ENCODE data around the gene SYT6. TPM values are rescaled to one million over a fixed set of nuclear protein-coding genes. Genes with fewer than 3 reads are reported as not detected.

The SYT6 gene
- total RNA-seq, 2 donors from 2014 or later = not detected

- Mint-ChIP-seq H3K36me3 (no peaks in the 10 kb centered on the region), H3K27me3 (peaks cover 5 to 15% of the 10 kb centered on the region in 2 donors), H3K4me1 (ENCODE audit: low read depth in 2 of 2) (peaks cover 36 to 37% of the 10 kb centered on the region in 2 donors), H3K27ac (no peak overlapping the region), H3K9me3 (no peaks in the 10 kb centered on the region), H3K4me3 (no peak overlapping the region)
- ATAC-seq (no peak), DNase-seq (ENCODE audit: low spot score) (no peak)
These were observed 64.0 kb downstream of the SYT6 start for GRCh38 chr1:114089502-114090138.

GRCh38 chr1:114088392-114089299 lies 65.0 kb downstream of the SYT6 start:
- Mint-ChIP-seq H3K4me3 (peak overlapping the region; percentile 13), H3K27me3 (peaks cover 6 to 15% of the 10 kb centered on the region in 2 donors), H3K36me3 (no peaks in the 10 kb centered on the region), H3K9me3 (no peaks in the 10 kb centered on the region), H3K4me1 (ENCODE audit: low read depth in 2 of 2) (peaks cover 32 to 33% of the 10 kb centered on the region in 2 donors), H3K27ac (peak overlapping the region in 1 of 2 donors; percentile 22)
- peak; percentile 69 for DNase-seq (ENCODE audit: low spot score)
- ATAC-seq = peak; percentile 89 to 90

GRCh38 chr1:114087495-114087894 lies 66.2 kb downstream of the SYT6 start:
- Mint-ChIP-seq H3K27ac (peak overlapping the region in 1 of 2 donors; percentile 22), H3K4me1 (ENCODE audit: low read depth in 2 of 2) (peaks cover 31 to 32% of the 10 kb centered on the region in 2 donors), H3K4me3 (no peak overlapping the region), H3K36me3 (no peaks in the 10 kb centered on the region), H3K27me3 (peaks cover 7 to 15% of the 10 kb centered on the region in 2 donors), H3K9me3 (no peaks in the 10 kb centered on the region)
- DNase-seq (ENCODE audit: low spot score) = no peak
- no peak for ATAC-seq

- Mint-ChIP-seq H3K4me3 (no peak overlapping the region), H3K36me3 (no peaks in the 10 kb centered on the region), H3K9me3 (no peaks in the 10 kb centered on the region), H3K27me3 (peaks cover 3 to 13% of the 10 kb centered on the region in 2 donors), H3K4me1 (ENCODE audit: low read depth in 2 of 2) (peaks cover 26 to 30% of the 10 kb centered on the region in 2 donors), H3K27ac (no peak overlapping the region)
- ATAC-seq (no peak), DNase-seq (ENCODE audit: low spot score) (no peak)
These were observed 66.9 kb downstream of the SYT6 start for GRCh38 chr1:114086601-114087368.

- Mint-ChIP-seq H3K4me1 (ENCODE audit: low read depth in 2 of 2) (peaks cover 9% of the 10 kb centered on the region in 2 donors), H3K27ac (no peak overlapping the region), H3K27me3 (peaks cover 0 to 3% of the 10 kb centered on the region in 2 donors), H3K36me3 (no peaks in the 10 kb centered on the region), H3K9me3 (no peaks in the 10 kb centered on the region), H3K4me3 (no peak overlapping the region)
- DNase-seq (ENCODE audit: low spot score) = no peak
- ATAC-seq = no peak
These were observed 70.6 kb downstream of the SYT6 start for GRCh38 chr1:114082867-114083585.

- DNase-seq (ENCODE audit: low spot score) = no peak
- H3K36me3 Mint-ChIP-seq = no peaks in the 10 kb centered on the region
- no peaks in the 10 kb centered on the region for H3K9me3 Mint-ChIP-seq
- no peak overlapping the region for H3K27ac Mint-ChIP-seq
- H3K27me3 Mint-ChIP-seq = peaks cover 0 to 3% of the 10 kb centered on the region in 2 donors
- H3K4me1 Mint-ChIP-seq (ENCODE audit: low read depth in 2 of 2) = peaks cover 4 to 13% of the 10 kb centered on the region in 2 donors
- no peak overlapping the region for H3K4me3 Mint-ChIP-seq
- no peak for ATAC-seq
These were observed 71.4 kb downstream of the SYT6 start for GRCh38 chr1:114082304-114082630.

GRCh38 chr1:114081437-114082303 lies 72.0 kb downstream of the SYT6 start:
- Mint-ChIP-seq H3K36me3 (no peaks in the 10 kb centered on the region), H3K27ac (no peak overlapping the region), H3K9me3 (no peaks in the 10 kb centered on the region), H3K4me3 (no peak overlapping the region), H3K27me3 (peaks cover 0 to 3% of the 10 kb centered on the region in 2 donors), H3K4me1 (ENCODE audit: low read depth in 2 of 2) (peaks cover 6 to 13% of the 10 kb centered on the region in 2 donors)
- no peak for DNase-seq (ENCODE audit: low spot score)
- peak; percentile 6 to 15 for ATAC-seq

- ATAC-seq (peak; percentile 25 to 38), DNase-seq (ENCODE audit: low spot score) (no peak)
- Mint-ChIP-seq H3K4me3 (no peak overlapping the region), H3K27me3 (peaks cover 0 to 3% of the 10 kb centered on the region in 2 donors), H3K36me3 (no peaks in the 10 kb centered on the region), H3K27ac (peak overlapping the region in 1 of 2 donors; percentile 22), H3K9me3 (no peaks in the 10 kb centered on the region), H3K4me1 (ENCODE audit: low read depth in 2 of 2) (peaks cover 9 to 17% of the 10 kb centered on the region in 2 donors)
These were observed 72.9 kb downstream of the SYT6 start for GRCh38 chr1:114080511-114081436.

GRCh38 chr1:114079596-114080190 lies 74.0 kb downstream of the SYT6 start:
- no peak overlapping the region for H3K27ac Mint-ChIP-seq

GRCh38 chr1:114078116-114078515 lies 75.6 kb downstream of the SYT6 start:
- DNase-seq (ENCODE audit: low spot score) (no peak), ATAC-seq (peak in 1 of 2 donors; percentile 25)
- H3K27me3 Mint-ChIP-seq = no peaks in the 10 kb centered on the region
- no peaks in the 10 kb centered on the region for H3K9me3 Mint-ChIP-seq
- peaks cover 9 to 20% of the 10 kb centered on the region in 2 donors for H3K4me1 Mint-ChIP-seq (ENCODE audit: low read depth in 2 of 2)
- no peak overlapping the region for H3K4me3 Mint-ChIP-seq
- no peaks in the 10 kb centered on the region for H3K36me3 Mint-ChIP-seq
- peak overlapping the region in 1 of 2 donors; percentile 48 for H3K27ac Mint-ChIP-seq

More at GRCh38 chr1:114079596-114080190, 74.0 kb downstream of the SYT6 start:
- Mint-ChIP-seq H3K27me3 (peaks cover 0 to 3% of the 10 kb centered on the region in 2 donors), H3K4me1 (ENCODE audit: low read depth in 2 of 2) (peaks cover 11 to 20% of the 10 kb centered on the region in 2 donors), H3K36me3 (no peaks in the 10 kb centered on the region), H3K9me3 (no peaks in the 10 kb centered on the region), H3K4me3 (no peak overlapping the region)
- DNase-seq (ENCODE audit: low spot score) (no peak), ATAC-seq (no peak)

- H3K27ac Mint-ChIP-seq = no peak overlapping the region
- peaks cover 9 to 20% of the 10 kb centered on the region in 2 donors for H3K4me1 Mint-ChIP-seq (ENCODE audit: low read depth in 2 of 2)
- DNase-seq (ENCODE audit: low spot score) (no peak), ATAC-seq (no peak)
- no peaks in the 10 kb centered on the region for H3K27me3 Mint-ChIP-seq
- H3K36me3 Mint-ChIP-seq = peaks cover 1% of the 10 kb centered on the region
- no peaks in the 10 kb centered on the region for H3K9me3 Mint-ChIP-seq
- no peak overlapping the region for H3K4me3 Mint-ChIP-seq
These were observed 76.5 kb downstream of the SYT6 start for GRCh38 chr1:114077188-114077587.
